Neural progenitor cell (in vitro differentiated cells): ENCODE results near the gene MTA2.
"Not testable (repeated sequence)": the region's sequence is repeated elsewhere in the genome, so short reads cannot be mapped to it uniquely, and the experiment has no call there.

Experiments used
- EZH2phosphoT487 ChIP-seq: fragments of 200-600 bp; sonication (generic); IDR thresholded peaks from 2 replicates; pipeline ENCODE4 v1.6.1; 2017; ENCODE audit warnings: antibody characterized with exemption
- TF ChIP-seq, protein P1 (sequence below): fragments of 200-600 bp; sonication (generic); IDR thresholded peaks from 2 replicates; pipeline ENCODE4 v1.5.1; 2017; ENCODE audit warnings: antibody characterized with exemption, mild to moderate bottlenecking

- TF ChIP-seq, protein P1, sequence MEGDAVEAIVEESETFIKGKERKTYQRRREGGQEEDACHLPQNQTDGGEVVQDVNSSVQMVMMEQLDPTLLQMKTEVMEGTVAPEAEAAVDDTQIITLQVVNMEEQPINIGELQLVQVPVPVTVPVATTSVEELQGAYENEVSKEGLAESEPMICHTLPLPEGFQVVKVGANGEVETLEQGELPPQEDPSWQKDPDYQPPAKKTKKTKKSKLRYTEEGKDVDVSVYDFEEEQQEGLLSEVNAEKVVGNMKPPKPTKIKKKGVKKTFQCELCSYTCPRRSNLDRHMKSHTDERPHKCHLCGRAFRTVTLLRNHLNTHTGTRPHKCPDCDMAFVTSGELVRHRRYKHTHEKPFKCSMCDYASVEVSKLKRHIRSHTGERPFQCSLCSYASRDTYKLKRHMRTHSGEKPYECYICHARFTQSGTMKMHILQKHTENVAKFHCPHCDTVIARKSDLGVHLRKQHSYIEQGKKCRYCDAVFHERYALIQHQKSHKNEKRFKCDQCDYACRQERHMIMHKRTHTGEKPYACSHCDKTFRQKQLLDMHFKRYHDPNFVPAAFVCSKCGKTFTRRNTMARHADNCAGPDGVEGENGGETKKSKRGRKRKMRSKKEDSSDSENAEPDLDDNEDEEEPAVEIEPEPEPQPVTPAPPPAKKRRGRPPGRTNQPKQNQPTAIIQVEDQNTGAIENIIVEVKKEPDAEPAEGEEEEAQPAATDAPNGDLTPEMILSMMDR = not testable (repeated sequence)
- TF ChIP-seq EZH2phosphoT487 = not testable (repeated sequence)
Observed at GRCh38 chr11:62570903-62571302, 30.8 kb downstream of the MTA2 start.
